Chondrocyte (in vitro differentiated cells): Measurements from ENCODE around the gene INPP5A. TPM values are rescaled to one million over a fixed set of nuclear protein-coding genes. Genes with fewer than 3 reads are reported as not detected.

Source experiments
- DNase-seq: peaks from one replicate; pipeline ENCODE4 v3.0.0; 2021; ENCODE audit warnings: mixed read lengths, low spot score
- H3K27ac Mint-ChIP-seq: one replicate; pipeline ENCODE4 v1.8.0; 2021; ENCODE audit warnings: mild to moderate bottlenecking, moderate library complexity, mixed read lengths; ENCODE audit not compliant: unreplicated experiment
- H3K27me3 Mint-ChIP-seq: 2 replicates; pipeline ENCODE4 v1.8.0; 2021; ENCODE audit warnings: low read depth, mixed read lengths
- H3K36me3 Mint-ChIP-seq: 2 replicates; pipeline ENCODE4 v1.8.0; 2021; ENCODE audit warnings: low read depth, mixed read lengths
- H3K4me1 Mint-ChIP-seq: 2 replicates; pipeline ENCODE4 v1.8.0; 2021; ENCODE audit warnings: low read depth, mild to moderate bottlenecking, mixed read lengths
- H3K4me3 Mint-ChIP-seq: one replicate; pipeline ENCODE4 v1.8.0; 2021; ENCODE audit warnings: mild to moderate bottlenecking, moderate library complexity, mixed read lengths; ENCODE audit not compliant: unreplicated experiment
- H3K9me3 Mint-ChIP-seq: 2 replicates; pipeline ENCODE4 v1.8.0; 2021; ENCODE audit warnings: low read depth, mixed read lengths
- total RNA-seq: library from RNA; stranded (reverse); gene quantifications from 3 replicates; pipeline ENCODE4 v1.2.1, GENCODE V29; 2021
- TF ChIP-seq, protein P1 (sequence below): fragments of 200-600 bp; sonication (generic); IDR thresholded peaks from 2 replicates; pipeline ENCODE4 v1.5.0; 2021; ENCODE audit warnings: antibody characterized with exemption, mild to moderate bottlenecking, moderate library complexity

INPP5A gene
- total RNA-seq, 1 donor from 2014 or later = 40.6 TPM

DNA sequence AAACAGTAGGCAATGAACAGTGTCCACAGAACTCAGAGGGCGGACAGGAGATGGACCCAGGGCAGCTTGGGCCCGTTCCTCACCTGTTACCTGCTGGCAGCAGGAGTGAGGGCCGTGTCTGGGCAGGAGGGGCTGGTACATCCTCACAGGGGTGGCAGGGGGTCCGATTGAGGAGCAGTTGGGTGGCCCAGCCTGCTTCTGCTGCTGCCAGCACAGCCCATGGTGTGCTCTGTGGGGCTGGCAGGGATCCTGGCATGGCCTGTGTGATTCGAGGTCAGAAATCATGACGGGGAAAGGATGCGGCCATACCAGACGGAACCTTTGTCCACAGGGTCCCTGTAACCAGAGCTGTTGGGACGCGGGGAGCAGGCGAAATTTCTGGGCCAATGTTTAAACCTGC, 49.6 kb downstream of the INPP5A start:
- H3K36me3 Mint-ChIP-seq = no peaks in the 10 kb centered on the region
- H3K27ac Mint-ChIP-seq = no peak overlapping the region
- no peak overlapping the region for H3K4me3 Mint-ChIP-seq
- H3K4me1 Mint-ChIP-seq = peaks cover 69% of the 10 kb centered on the region
- DNase-seq = peak; percentile 80
- TF ChIP-seq, protein P1, sequence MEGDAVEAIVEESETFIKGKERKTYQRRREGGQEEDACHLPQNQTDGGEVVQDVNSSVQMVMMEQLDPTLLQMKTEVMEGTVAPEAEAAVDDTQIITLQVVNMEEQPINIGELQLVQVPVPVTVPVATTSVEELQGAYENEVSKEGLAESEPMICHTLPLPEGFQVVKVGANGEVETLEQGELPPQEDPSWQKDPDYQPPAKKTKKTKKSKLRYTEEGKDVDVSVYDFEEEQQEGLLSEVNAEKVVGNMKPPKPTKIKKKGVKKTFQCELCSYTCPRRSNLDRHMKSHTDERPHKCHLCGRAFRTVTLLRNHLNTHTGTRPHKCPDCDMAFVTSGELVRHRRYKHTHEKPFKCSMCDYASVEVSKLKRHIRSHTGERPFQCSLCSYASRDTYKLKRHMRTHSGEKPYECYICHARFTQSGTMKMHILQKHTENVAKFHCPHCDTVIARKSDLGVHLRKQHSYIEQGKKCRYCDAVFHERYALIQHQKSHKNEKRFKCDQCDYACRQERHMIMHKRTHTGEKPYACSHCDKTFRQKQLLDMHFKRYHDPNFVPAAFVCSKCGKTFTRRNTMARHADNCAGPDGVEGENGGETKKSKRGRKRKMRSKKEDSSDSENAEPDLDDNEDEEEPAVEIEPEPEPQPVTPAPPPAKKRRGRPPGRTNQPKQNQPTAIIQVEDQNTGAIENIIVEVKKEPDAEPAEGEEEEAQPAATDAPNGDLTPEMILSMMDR = no peak
- H3K27me3 Mint-ChIP-seq = no peaks in the 10 kb centered on the region
- H3K9me3 Mint-ChIP-seq = no peaks in the 10 kb centered on the region

DNA sequence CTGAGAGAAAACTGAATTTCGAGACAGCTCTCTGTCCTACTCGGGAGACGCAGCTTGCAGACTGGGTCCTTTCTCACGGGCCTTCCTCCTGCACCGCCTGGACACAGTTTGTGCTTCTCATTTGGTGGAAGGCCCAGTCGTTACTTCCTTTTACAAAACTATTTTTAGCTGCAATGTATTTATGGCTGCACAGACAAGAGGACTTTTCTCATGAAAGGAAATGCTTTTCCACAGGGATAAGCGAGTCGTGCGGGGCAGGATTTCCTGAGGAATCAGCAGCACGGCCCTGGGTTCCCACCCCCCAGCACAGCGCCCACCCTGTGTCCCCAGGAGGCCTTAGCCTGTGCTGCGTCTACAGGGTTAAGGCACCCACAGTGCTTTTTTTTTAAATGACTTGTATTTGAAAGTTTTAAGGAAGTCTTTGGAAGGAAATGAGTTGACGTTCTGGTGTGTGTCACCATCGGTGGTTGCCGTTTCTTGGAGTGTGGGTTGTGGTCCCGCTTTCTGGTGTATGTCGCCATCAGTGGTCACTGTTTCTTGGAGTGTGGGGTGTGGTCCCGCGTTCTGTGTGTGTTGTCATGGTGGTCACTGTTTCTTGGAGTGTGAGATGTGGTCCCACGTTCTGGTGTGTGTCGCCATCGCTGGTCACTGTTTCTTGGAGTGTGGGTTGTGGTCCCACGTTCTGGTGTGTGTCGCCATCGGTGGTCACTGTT, 50.9 kb downstream of the INPP5A start:
- no peaks in the 10 kb centered on the region for H3K27me3 Mint-ChIP-seq
- H3K27ac Mint-ChIP-seq = peak overlapping the region; percentile 98
- no peaks in the 10 kb centered on the region for H3K9me3 Mint-ChIP-seq
- peaks cover 75% of the 10 kb centered on the region for H3K4me1 Mint-ChIP-seq
- peak; percentile 42 for DNase-seq
- TF ChIP-seq, protein P1 = no peak
- no peaks in the 10 kb centered on the region for H3K36me3 Mint-ChIP-seq
- H3K4me3 Mint-ChIP-seq = peak overlapping the region; percentile 57

DNA sequence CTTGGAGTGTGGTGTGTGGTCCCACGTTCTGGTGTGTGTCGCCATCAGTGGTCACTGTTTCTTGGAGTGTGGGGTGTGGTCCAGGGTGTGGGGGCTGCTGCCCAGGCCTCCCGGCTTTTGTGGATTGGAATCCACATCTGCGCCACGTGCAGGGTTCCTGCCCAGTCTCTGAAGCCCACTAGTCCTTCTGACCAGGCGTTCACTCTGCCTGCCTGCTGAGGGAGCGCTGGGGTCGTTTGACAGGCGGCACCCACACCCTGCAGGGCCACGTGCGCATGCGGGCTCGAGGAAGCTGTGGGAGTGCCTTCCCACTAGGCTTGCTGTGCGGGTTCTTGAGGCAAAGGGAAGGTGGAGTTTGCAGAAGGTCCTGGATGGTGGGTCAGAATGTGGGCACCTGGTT, 51.4 kb downstream of the INPP5A start:
- peaks cover 75% of the 10 kb centered on the region for H3K4me1 Mint-ChIP-seq
- peak overlapping the region; percentile 98 for H3K27ac Mint-ChIP-seq
- H3K27me3 Mint-ChIP-seq = no peaks in the 10 kb centered on the region
- no peaks in the 10 kb centered on the region for H3K36me3 Mint-ChIP-seq
- TF ChIP-seq, protein P1 = no peak
- no peak for DNase-seq
- H3K4me3 Mint-ChIP-seq = no peak overlapping the region
- no peaks in the 10 kb centered on the region for H3K9me3 Mint-ChIP-seq

DNA sequence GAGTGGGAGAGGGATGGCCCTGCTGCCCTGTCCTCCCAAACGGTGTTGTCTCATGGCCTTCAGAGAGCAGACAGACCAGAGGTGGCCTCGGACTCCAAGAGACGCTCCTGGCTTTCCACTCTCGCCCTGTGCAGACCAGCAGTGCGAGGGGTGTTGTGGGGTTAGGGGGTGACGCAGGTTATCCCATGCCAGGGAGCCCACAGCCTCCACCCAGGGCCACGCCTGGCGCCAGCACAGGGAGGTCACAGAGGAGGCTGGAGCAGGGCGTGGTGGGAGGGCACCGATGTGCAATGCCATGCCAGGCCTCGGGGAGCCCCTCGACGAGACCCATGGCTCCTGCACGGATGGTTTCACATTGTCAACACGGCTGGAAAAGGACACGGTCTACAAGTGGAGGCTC, 52.1 kb downstream of the INPP5A start:
- no peaks in the 10 kb centered on the region for H3K27me3 Mint-ChIP-seq
- no peaks in the 10 kb centered on the region for H3K36me3 Mint-ChIP-seq
- DNase-seq = peak; percentile 87
- H3K9me3 Mint-ChIP-seq = no peaks in the 10 kb centered on the region
- H3K4me3 Mint-ChIP-seq = no peak overlapping the region
- H3K4me1 Mint-ChIP-seq = peaks cover 80% of the 10 kb centered on the region
- TF ChIP-seq, protein P1 = no peak
- H3K27ac Mint-ChIP-seq = peak overlapping the region; percentile 36

DNA sequence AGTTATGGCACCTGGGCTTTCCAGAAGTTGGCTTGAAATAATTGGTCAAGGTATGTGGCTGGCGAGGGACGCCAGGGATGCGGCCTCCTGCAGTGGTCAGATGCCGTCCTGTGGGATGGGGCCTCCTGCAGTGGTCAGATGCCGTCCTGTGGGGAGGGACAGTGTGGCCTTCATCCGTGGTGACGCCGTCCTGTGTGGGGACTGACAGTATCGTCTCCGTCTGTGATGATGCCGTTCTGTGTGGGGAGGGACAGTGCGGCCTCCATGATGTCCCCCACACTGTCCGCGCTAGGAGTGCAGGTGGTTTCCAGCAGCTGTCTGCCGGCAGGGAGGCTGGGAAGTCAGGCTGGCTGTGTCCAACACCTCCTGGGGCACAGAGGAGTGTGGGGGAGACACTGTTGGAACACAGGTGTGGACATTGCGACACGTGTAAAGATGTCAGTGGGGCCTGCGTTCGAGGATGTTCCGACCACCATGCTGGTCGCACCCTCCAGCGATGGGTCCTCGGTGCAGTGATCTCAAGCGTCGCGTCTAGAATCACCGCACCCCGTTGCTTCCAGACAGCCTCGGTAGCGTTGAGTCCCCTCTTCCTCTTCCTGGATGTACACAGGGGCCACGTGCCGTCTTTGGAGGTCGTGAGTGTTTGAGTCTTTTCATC, 52.6 kb downstream of the INPP5A start:
- peak overlapping the region; percentile 84 for H3K27ac Mint-ChIP-seq
- peak; percentile 83 for DNase-seq
- H3K9me3 Mint-ChIP-seq = no peaks in the 10 kb centered on the region
- peaks cover 84% of the 10 kb centered on the region for H3K4me1 Mint-ChIP-seq
- no peaks in the 10 kb centered on the region for H3K27me3 Mint-ChIP-seq
- no peaks in the 10 kb centered on the region for H3K36me3 Mint-ChIP-seq
- TF ChIP-seq, protein P1 = no peak
- no peak overlapping the region for H3K4me3 Mint-ChIP-seq
